ENCODE data around the gene APEH. TPM values are rescaled to one million over a fixed set of nuclear protein-coding genes. Genes with fewer than 3 reads are reported as not detected.

The APEH gene
- total and polyA plus RNA-seq, 2 of the 13 experiments (the other 11 are each of a cell fraction or from before 2014, with no cell fraction given) = 116 to 130 TPM

DNA sequence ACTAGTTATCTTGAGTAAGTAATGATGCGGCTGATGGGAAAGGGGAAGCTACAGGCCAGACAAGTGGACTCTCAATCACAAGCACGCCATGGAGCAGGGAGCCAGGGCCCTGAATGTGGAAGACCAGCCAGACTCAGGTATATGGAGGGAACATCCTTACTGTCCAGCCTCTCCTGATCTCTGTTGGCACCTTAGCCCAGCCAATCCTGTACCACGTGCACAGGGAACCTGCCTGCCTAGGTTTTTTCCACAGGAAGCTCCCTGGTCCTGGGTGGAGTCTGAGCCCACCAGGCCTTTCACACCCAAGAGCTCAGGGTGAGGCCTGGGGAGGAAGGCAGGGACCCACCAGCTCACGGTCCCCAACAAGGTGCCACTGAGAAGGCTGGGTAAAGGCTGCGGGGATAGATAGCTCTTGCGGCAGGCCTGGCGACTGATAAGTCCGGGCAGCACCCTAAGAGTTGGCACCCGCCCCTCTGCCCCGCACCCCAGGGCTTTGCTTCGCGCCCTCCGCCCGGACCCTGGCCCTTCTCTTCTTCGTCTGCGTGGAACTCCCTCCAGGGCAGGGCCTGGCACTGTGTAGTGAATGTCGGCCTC is 933 bp upstream of the APEH start (continued):
- TF ChIP-seq TGIF2 (CRISPR knock-in tag; IDR thresholded peaks at IDR 0.05) (no peak), SIX1 (CRISPR knock-in tag; IDR thresholded peaks at IDR 0.05; ENCODE audit: borderline replicate concordance) (0 out of 2 replicates have a peak, but pooled peaks have one; percentile 25), MIER3 (CRISPR knock-in tag; IDR thresholded peaks at IDR 0.05; ENCODE audit: borderline replicate concordance) (peak; percentile 30; the same call in 1 of the 2 replicates), HMG20B (CRISPR knock-in tag; conservative IDR thresholded peaks at IDR 0.05) (no peak), ZKSCAN8 (CRISPR knock-in tag; IDR thresholded peaks at IDR 0.05; ENCODE audit: borderline replicate concordance) (peak; percentile 1; the same call in 1 of the 2 replicates), HOXA5 (CRISPR knock-in tag; IDR thresholded peaks at IDR 0.05) (peak; percentile 75), PCBP1 (IDR thresholded peaks at IDR 0.05; ENCODE audit: borderline replicate concordance, low read depth, low read length) (0 out of 2 replicates have a peak, but pooled peaks have one; percentile 17), ZNF160 (CRISPR knock-in tag; IDR thresholded peaks at IDR 0.05) (0 out of 2 replicates have a peak, but pooled peaks have one; percentile 23), MAZ (IDR thresholded peaks at IDR 0.05; ENCODE audit: borderline replicate concordance, low read depth, low read length) (no peak), MAZ (CRISPR knock-in tag; IDR thresholded peaks at IDR 0.05; ENCODE audit: low read depth) (0 out of 2 replicates have a peak, but pooled peaks have one; percentile 5), ETV5 (CRISPR knock-in tag; IDR thresholded peaks at IDR 0.05; ENCODE audit: borderline replicate concordance) (peak; percentile 35; the same call in 1 of the 2 replicates), ZFAT (CRISPR knock-in tag; conservative IDR thresholded peaks at IDR 0.05) (no peak), ELF1 (CRISPR knock-in tag; IDR thresholded peaks at IDR 0.05) (0 out of 2 replicates have a peak, but pooled peaks have one; percentile 25), NFKBIZ (CRISPR knock-in tag; IDR thresholded peaks at IDR 0.05) (0 out of 2 replicates have a peak, but pooled peaks have one; percentile 17), RARG (CRISPR knock-in tag; IDR thresholded peaks at IDR 0.05; ENCODE audit: low read depth) (no peak), BHLHE40 (IDR thresholded peaks at IDR 0.05; ENCODE audit: low read length) (no peak), KDM2A (CRISPR knock-in tag; IDR thresholded peaks at IDR 0.05; ENCODE audit: borderline replicate concordance, low read depth) (peak; percentile 49; the same call in 1 of the 2 replicates)
- TF ChIP-seq, protein P1, sequence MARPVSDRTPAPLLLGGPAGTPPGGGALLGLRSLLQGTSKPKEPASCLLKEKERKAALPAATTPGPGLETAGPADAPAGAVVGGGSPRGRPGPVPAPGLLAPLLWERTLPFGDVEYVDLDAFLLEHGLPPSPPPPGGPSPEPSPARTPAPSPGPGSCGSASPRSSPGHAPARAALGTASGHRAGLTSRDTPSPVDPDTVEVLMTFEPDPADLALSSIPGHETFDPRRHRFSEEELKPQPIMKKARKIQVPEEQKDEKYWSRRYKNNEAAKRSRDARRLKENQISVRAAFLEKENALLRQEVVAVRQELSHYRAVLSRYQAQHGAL (CRISPR knock-in tag; IDR thresholded peaks at IDR 0.05; ENCODE audit: not compliant biosample characterization) = peak; percentile 64
- TF ChIP-seq, protein P2, sequence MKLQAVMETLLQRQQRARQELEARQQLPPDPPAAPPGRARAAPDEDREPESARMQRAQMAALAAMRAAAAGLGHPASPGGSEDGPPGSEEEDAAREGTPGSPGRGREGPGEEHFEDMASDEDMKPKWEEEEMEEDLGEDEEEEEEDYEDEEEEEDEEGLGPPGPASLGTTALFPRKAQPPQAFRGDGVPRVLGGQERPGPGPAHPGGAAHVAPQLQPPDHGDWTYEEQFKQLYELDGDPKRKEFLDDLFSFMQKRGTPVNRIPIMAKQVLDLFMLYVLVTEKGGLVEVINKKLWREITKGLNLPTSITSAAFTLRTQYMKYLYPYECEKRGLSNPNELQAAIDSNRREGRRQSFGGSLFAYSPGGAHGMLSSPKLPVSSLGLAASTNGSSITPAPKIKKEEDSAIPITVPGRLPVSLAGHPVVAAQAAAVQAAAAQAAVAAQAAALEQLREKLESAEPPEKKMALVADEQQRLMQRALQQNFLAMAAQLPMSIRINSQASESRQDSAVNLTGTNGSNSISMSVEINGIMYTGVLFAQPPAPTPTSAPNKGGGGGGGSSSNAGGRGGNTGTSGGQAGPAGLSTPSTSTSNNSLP (IDR thresholded peaks at IDR 0.05; ENCODE audit: low read depth, low read length) = no peak
- TF ChIP-seq, protein P3, sequence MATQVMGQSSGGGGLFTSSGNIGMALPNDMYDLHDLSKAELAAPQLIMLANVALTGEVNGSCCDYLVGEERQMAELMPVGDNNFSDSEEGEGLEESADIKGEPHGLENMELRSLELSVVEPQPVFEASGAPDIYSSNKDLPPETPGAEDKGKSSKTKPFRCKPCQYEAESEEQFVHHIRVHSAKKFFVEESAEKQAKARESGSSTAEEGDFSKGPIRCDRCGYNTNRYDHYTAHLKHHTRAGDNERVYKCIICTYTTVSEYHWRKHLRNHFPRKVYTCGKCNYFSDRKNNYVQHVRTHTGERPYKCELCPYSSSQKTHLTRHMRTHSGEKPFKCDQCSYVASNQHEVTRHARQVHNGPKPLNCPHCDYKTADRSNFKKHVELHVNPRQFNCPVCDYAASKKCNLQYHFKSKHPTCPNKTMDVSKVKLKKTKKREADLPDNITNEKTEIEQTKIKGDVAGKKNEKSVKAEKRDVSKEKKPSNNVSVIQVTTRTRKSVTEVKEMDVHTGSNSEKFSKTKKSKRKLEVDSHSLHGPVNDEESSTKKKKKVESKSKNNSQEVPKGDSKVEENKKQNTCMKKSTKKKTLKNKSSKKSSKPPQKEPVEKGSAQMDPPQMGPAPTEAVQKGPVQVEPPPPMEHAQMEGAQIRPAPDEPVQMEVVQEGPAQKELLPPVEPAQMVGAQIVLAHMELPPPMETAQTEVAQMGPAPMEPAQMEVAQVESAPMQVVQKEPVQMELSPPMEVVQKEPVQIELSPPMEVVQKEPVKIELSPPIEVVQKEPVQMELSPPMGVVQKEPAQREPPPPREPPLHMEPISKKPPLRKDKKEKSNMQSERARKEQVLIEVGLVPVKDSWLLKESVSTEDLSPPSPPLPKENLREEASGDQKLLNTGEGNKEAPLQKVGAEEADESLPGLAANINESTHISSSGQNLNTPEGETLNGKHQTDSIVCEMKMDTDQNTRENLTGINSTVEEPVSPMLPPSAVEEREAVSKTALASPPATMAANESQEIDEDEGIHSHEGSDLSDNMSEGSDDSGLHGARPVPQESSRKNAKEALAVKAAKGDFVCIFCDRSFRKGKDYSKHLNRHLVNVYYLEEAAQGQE (IDR thresholded peaks at IDR 0.05; ENCODE audit: borderline replicate concordance in 1 of 2, low read depth in 1 of 2, low read length in 2 of 2) = no peak
- TF ChIP-seq, protein P4, sequence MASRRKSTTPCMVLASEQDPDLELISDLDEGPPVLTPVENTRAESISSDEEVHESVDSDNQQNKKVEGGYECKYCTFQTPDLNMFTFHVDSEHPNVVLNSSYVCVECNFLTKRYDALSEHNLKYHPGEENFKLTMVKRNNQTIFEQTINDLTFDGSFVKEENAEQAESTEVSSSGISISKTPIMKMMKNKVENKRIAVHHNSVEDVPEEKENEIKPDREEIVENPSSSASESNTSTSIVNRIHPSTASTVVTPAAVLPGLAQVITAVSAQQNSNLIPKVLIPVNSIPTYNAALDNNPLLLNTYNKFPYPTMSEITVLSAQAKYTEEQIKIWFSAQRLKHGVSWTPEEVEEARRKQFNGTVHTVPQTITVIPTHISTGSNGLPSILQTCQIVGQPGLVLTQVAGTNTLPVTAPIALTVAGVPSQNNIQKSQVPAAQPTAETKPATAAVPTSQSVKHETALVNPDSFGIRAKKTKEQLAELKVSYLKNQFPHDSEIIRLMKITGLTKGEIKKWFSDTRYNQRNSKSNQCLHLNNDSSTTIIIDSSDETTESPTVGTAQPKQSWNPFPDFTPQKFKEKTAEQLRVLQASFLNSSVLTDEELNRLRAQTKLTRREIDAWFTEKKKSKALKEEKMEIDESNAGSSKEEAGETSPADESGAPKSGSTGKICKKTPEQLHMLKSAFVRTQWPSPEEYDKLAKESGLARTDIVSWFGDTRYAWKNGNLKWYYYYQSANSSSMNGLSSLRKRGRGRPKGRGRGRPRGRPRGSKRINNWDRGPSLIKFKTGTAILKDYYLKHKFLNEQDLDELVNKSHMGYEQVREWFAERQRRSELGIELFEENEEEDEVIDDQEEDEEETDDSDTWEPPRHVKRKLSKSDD (CRISPR knock-in tag; IDR thresholded peaks at IDR 0.05; ENCODE audit: low read depth) = 0 out of 2 replicates have a peak, but pooled peaks have one; percentile 10
